ENCODE measurements around the gene NPTXR. TPM values are rescaled to one million over a fixed set of nuclear protein-coding genes. Genes with fewer than 3 reads are reported as not detected.

The NPTXR gene
- total RNA-seq: 4.7 and 4.8 TPM in 2 replicates
- long read RNA-seq: 0 reads

DNA sequence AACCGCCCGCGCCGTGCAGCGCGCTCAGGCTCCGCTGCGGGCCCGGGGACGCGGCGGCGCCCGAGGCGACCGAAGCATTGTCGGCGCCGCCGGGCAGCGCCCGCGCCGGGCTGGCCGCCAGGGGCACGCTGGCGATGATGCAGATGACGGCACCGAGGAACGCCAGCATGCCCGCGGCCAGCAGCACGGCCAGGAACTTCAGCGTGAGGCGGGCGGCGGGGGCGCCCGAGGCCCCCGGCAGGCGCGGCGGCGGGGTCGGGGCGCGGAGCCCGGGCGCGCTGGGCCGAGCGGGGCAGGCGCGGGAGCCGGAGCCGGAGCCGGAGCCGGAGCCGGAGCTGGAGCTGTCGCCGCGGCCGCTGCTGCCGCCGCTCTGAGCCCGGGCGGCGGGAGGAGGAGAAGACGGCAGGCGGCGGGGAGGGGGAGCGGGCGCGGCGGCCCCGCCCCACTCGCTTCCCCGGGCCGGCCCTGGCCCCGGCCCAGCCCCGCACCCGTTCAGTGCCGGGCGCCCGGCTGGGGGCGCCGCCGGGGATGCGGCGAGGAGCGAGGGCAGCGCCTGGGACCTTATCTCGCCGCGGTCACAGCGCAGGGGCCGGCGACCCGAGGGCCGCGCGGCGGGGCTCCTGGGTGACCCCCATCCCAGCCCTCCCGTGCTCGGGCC lies at the start of gene NPTXR:
Gene NPTXR, minus strand, starts transcription at position 372 of the 658 bp plus-strand sequence.
- H3K27me3 Mint-ChIP-seq (ENCODE audit: unreplicated experiment): peaks cover 59% of the 10 kb centered on the region
- no peak within 1 kb of the TSS for H3K27ac Mint-ChIP-seq (ENCODE audit: unreplicated experiment)

DNA sequence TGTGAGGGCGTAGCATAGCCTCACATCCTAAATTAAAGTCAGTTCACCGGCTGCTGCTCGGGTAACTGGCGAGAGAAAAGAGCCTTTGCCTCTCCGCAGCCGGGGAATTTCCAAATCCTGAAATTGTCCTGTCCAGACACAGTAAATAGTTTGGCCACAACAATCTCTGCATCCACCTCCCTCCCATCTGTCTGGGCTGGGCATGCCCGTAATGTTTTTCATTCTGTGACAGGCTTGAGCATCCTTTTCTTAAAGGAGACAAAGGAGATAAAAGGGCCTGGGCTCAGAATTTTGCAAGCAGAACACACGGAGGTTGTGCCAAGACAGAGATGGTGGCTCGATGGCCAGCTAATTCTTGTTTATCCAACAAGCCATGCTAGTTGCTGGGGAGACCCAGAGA lies 47.4 kb upstream of the NPTXR start:
- Mint-ChIP-seq H3K4me1 (ENCODE audit: unreplicated experiment) (no peaks in the 10 kb centered on the region), H3K27me3 (ENCODE audit: unreplicated experiment) (peaks cover 71% of the 10 kb centered on the region), H3K27ac (ENCODE audit: unreplicated experiment) (no peak overlapping the region), H3K9me3 (ENCODE audit: unreplicated experiment) (no peaks in the 10 kb centered on the region), H3K4me3 (ENCODE audit: unreplicated experiment) (no peak overlapping the region), H3K36me3 (ENCODE audit: unreplicated experiment) (no peaks in the 10 kb centered on the region)
- TF ChIP-seq, protein P1, sequence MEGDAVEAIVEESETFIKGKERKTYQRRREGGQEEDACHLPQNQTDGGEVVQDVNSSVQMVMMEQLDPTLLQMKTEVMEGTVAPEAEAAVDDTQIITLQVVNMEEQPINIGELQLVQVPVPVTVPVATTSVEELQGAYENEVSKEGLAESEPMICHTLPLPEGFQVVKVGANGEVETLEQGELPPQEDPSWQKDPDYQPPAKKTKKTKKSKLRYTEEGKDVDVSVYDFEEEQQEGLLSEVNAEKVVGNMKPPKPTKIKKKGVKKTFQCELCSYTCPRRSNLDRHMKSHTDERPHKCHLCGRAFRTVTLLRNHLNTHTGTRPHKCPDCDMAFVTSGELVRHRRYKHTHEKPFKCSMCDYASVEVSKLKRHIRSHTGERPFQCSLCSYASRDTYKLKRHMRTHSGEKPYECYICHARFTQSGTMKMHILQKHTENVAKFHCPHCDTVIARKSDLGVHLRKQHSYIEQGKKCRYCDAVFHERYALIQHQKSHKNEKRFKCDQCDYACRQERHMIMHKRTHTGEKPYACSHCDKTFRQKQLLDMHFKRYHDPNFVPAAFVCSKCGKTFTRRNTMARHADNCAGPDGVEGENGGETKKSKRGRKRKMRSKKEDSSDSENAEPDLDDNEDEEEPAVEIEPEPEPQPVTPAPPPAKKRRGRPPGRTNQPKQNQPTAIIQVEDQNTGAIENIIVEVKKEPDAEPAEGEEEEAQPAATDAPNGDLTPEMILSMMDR (IDR thresholded peaks at IDR 0.05): no peak
- DNase-seq (ENCODE audit: extremely low spot score, unreplicated experiment): no peak

More for the DNA sequence above, at the start of gene NPTXR:
- no peaks in the 10 kb centered on the region for H3K9me3 Mint-ChIP-seq (ENCODE audit: unreplicated experiment)
- peak within 1 kb of the TSS; percentile 65 for H3K4me3 Mint-ChIP-seq (ENCODE audit: unreplicated experiment)
- TF ChIP-seq, protein P1 (IDR thresholded peaks at IDR 0.05): no peak
- no peak for DNase-seq (ENCODE audit: extremely low spot score, unreplicated experiment)
- no peaks in the 10 kb centered on the region for H3K36me3 Mint-ChIP-seq (ENCODE audit: unreplicated experiment)
- H3K4me1 Mint-ChIP-seq (ENCODE audit: unreplicated experiment): peaks cover 10% of the 10 kb centered on the region

DNA sequence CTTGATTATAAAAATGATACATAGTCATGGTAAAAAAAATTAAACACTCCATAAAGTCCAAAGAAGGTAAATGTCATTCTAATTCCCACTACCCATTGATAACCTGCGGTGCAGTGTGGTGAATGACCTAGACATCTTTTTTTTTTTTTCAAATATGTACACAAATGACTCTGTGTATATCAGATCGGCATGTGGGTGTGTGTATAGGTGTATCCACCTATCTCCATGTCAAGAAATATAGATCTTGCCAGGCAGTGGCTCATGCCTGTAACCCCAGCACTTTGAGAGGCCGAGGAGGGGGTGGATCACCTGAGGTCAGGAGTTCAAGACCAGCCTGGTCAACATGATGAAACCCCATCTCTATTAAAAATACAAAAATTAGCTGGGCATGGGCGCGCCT lies 46.5 kb upstream of the NPTXR start:
- Mint-ChIP-seq H3K9me3 (ENCODE audit: unreplicated experiment) (no peaks in the 10 kb centered on the region), H3K4me1 (ENCODE audit: unreplicated experiment) (no peaks in the 10 kb centered on the region), H3K4me3 (ENCODE audit: unreplicated experiment) (no peak overlapping the region), H3K27me3 (ENCODE audit: unreplicated experiment) (peaks cover 66% of the 10 kb centered on the region), H3K36me3 (ENCODE audit: unreplicated experiment) (no peaks in the 10 kb centered on the region), H3K27ac (ENCODE audit: unreplicated experiment) (no peak overlapping the region)
- TF ChIP-seq, protein P1 (IDR thresholded peaks at IDR 0.05): no peak
- no peak for DNase-seq (ENCODE audit: extremely low spot score, unreplicated experiment)

DNA sequence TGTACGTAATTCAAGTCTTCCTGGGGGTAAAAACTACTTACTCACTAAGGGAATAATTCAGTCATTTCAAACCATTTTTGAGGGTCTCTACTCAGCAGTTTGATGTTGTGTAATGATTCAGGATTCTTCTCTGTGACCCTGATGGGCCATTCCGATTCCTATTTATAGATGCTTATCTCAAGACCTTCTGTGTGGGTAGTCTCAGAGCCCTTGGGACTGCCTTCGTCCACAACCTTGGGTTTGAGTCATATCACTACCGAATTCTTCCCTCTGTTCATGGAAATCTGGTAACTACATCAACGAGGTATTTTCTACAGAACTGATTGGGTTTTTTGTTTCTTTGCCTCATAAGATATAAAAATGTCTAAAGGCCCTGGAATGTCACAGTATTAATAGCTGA lies 42.5 kb upstream of the NPTXR start:
- Mint-ChIP-seq H3K4me3 (ENCODE audit: unreplicated experiment) (no peak overlapping the region), H3K27ac (ENCODE audit: unreplicated experiment) (no peak overlapping the region), H3K4me1 (ENCODE audit: unreplicated experiment) (peaks cover 11% of the 10 kb centered on the region), H3K27me3 (ENCODE audit: unreplicated experiment) (peaks cover 54% of the 10 kb centered on the region), H3K36me3 (ENCODE audit: unreplicated experiment) (no peaks in the 10 kb centered on the region), H3K9me3 (ENCODE audit: unreplicated experiment) (no peaks in the 10 kb centered on the region)
- DNase-seq (ENCODE audit: extremely low spot score, unreplicated experiment): no peak
- TF ChIP-seq, protein P1 (IDR thresholded peaks at IDR 0.05): no peak

DNA sequence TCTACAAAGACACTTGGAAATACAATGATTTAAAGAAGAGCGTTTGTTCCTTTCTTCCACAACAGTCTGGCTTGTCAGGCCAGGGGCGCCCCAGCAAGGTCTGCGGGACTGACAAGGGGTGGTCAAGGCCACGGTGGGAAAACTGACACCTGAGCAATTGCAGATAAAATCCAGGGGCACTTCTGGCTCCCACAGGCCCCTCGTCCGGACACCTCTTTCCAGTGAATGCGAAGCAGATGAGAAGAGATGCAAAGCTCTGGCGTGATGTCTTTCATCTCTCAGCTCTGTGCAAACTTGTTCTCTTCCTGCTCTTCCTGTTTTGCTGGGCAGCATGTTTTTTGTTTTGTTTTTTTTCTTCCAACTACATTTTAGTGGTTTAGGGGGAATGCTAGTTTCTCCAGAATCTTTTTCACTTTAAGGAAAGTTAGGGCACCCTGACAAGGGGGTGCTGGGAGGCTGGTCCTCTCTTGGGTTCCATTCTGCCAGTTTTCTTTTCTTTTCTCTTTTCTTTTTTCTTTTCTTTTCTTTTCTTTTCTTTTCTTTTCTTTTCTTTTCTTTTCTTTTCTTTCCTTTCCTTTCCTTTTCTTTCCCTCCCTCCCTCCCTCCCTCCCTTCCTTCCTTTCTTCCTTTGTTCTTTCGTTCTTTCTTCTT lies 39.3 kb upstream of the NPTXR start:
- H3K4me3 Mint-ChIP-seq (ENCODE audit: unreplicated experiment): no peak overlapping the region
- no peaks in the 10 kb centered on the region for H3K9me3 Mint-ChIP-seq (ENCODE audit: unreplicated experiment)
- TF ChIP-seq, protein P1 (IDR thresholded peaks at IDR 0.05): no peak
- H3K4me1 Mint-ChIP-seq (ENCODE audit: unreplicated experiment): peaks cover 14% of the 10 kb centered on the region
- no peaks in the 10 kb centered on the region for H3K36me3 Mint-ChIP-seq (ENCODE audit: unreplicated experiment)
- peaks cover 46% of the 10 kb centered on the region for H3K27me3 Mint-ChIP-seq (ENCODE audit: unreplicated experiment)
- peak overlapping the region; percentile 18 for H3K27ac Mint-ChIP-seq (ENCODE audit: unreplicated experiment)
- no peak for DNase-seq (ENCODE audit: extremely low spot score, unreplicated experiment)

All from osteocyte (in vitro differentiated cells).